GM18861 (cell line): Measurements from ENCODE around the gene SLC38A7.
"Not testable (repeated sequence)": the region's sequence is repeated elsewhere in the genome, so short reads cannot be mapped to it uniquely, and the experiment has no call there.

Experiments used
- ATAC-seq: cut with Tn5 transposase; IDR thresholded peaks from one replicate; pipeline ENCODE4 v1.9.1; 2021; ENCODE audit not compliant: unreplicated experiment

SLC38A7 gene

GRCh38 chr16:58678716-58679115 lies 5.9 kb downstream of the SLC38A7 start:
- ATAC-seq: no peak

- ATAC-seq: no peak
Observed at GRCh38 chr16:58678269-58678668, 6.3 kb downstream of the SLC38A7 start.

- ATAC-seq: no peak
Observed at GRCh38 chr16:58670946-58671583, 13.5 kb downstream of the SLC38A7 start.

GRCh38 chr16:58670177-58670576 lies 14.4 kb downstream of the SLC38A7 start:
- ATAC-seq: no peak

GRCh38 chr16:58665200-58665599 lies 19.4 kb downstream of the SLC38A7 start:
- ATAC-seq: no peak

- ATAC-seq: no peak
Observed at GRCh38 chr16:58661199-58661830, 23.3 kb downstream of the SLC38A7 start.

GRCh38 chr16:58659911-58660310 lies 24.7 kb downstream of the SLC38A7 start:
- ATAC-seq: not testable (repeated sequence)

GRCh38 chr16:58658796-58659211 lies 25.8 kb downstream of the SLC38A7 start:
- ATAC-seq: no peak

GRCh38 chr16:58656899-58657298 lies 27.7 kb downstream of the SLC38A7 start:
- no peak for ATAC-seq

- no peak for ATAC-seq
Observed at GRCh38 chr16:58655215-58655596, 29.4 kb downstream of the SLC38A7 start.

GRCh38 chr16:58654560-58655214 lies 29.9 kb downstream of the SLC38A7 start:
- no peak for ATAC-seq

- no peak for ATAC-seq
Observed at GRCh38 chr16:58652741-58653140, 31.8 kb downstream of the SLC38A7 start.

- no peak for ATAC-seq
Observed at GRCh38 chr16:58651965-58652348, 32.6 kb downstream of the SLC38A7 start.

GRCh38 chr16:58649707-58650106 lies 34.9 kb downstream of the SLC38A7 start:
- no peak for ATAC-seq

- no peak for ATAC-seq
Observed at GRCh38 chr16:58647107-58647506, 37.5 kb downstream of the SLC38A7 start.

- no peak for ATAC-seq
Observed at GRCh38 chr16:58644765-58645487, 39.6 kb downstream of the SLC38A7 start.

GRCh38 chr16:58644108-58644507 lies 40.5 kb downstream of the SLC38A7 start:
- ATAC-seq: no peak

GRCh38 chr16:58640949-58641348 lies 43.6 kb downstream of the SLC38A7 start:
- no peak for ATAC-seq

GRCh38 chr16:58639836-58640235 lies 44.7 kb downstream of the SLC38A7 start:
- ATAC-seq: no peak

- no peak for ATAC-seq
Observed at GRCh38 chr16:58639230-58639629, 45.3 kb downstream of the SLC38A7 start.

GRCh38 chr16:58638148-58639036 lies 46.2 kb downstream of the SLC38A7 start:
- no peak for ATAC-seq
